TTC549 (cell line): ENCODE results near the gene LPAR1.
"Not testable (repeated sequence)": the region's sequence is repeated elsewhere in the genome, so short reads cannot be mapped to it uniquely, and the experiment has no call there.

Experiments used
- FAIRE-seq: peaks from 2 replicates; lab custom pipeline; 2012; peaks lifted over from hg19 to GRCh38; lab: Jason Lieb, UNC

Gene LPAR1

DNA sequence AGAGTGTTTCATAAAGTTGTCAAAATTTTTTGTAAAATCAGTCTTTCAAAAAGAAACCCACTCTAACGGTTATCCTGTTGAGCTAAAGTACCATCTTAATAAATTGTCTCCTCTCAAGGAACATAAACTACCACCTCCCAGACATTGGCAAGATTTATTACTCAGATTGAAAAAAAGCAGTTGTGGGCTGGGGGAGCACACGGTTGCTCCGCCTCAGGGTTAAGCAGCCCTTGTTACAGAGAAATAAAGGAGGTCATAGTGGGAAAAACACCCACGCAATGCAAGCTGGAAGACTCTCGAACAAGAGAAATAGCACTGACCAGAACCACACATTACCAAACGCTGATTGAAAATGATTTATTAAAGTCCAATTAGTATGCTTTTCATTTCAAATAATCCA, 165.3 kb downstream of the LPAR1 start:
- no peak for FAIRE-seq

DNA sequence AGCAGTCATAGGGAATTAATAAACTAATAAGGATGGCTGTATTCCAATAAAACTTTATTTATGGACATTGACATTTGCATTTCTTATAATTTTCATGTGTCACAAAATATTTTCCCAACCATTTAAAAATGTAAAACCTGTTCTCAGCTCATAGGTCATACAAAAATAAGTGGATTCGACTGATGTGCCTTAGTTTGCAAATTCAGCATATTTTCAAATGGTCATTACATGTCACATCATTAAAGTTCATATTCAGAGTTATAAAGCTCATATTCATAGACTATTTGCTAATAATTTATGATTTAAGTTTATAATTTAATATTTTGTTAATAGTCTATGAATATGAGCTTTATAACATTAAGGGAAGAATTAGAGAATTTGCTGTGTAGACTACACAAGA, 166.5 kb downstream of the LPAR1 start:
- no peak for FAIRE-seq

DNA sequence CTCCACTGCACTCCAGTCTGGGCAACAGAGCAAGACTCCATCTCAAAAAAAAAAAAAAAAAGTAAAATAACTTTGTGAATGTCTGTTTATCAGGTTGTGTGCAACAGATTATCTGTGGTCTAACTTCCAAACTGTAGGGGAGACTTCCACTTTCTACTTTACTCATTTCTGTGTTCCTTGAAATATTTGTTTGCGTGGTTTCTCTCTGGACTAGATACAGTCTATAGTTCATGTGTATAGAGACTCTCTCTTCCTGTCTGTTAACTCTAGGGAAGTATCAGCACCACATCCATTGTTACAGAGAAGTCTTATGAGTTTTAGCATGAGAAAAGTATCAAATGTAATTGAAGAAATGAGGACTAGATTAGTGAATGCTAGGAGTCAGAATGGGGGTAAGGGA, 168.3 kb downstream of the LPAR1 start:
- no peak for FAIRE-seq

DNA sequence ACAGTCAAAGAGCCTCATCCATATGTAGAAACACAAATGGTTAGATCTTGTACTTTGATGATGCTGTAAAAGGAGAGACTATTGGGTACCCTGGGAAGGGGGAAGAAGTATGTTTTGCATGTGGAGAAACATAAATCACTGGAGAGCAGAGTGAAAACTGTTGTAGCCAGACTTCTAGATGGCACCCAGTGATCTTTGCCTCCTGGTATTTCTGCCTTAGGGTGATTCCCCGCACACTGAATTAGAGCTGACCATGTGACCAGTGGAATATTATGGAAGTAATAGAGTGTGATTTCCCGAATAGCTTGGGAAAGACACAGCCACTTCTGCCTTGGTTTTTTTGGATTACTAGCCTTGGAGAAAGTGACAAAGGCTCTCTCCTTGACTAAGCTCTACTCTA, 174.3 kb downstream of the LPAR1 start:
- FAIRE-seq, result no peak

DNA sequence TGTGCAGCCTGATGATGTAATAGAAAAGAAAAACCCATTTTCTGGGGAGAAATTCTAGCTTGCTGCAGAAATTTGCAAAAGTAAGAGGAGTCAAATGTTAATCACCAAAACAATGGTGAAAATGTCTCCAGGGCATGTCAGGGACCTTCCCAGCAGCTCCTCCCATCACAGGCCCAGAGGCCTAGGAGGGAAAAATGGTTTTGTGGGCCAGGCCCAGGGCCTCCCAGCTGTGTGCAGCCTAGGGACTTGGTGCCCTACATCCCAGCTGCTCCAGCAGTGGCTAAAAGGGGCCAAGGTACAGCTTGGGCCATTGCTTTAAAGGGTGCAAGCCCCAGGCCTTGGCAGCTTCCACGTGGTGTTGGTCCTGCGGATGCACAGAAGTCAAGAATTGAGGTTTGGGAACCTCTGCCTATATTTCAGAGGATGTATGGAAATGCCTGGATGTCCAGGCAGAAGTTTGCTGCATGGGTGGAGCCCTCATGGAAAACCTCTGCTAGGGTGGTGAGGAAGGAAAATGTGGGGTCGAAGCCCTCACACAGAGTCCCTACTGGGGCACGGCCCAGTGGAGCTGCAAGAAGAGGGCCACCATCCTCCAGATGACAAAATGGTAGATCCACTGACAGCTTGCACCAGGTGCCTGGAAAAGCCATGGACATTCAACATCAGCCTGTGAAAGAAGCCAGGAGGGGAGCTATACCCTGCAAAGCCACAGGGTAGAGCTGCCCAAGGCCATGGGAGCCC, 176.7 kb downstream of the LPAR1 start:
- not testable (repeated sequence) for FAIRE-seq

DNA sequence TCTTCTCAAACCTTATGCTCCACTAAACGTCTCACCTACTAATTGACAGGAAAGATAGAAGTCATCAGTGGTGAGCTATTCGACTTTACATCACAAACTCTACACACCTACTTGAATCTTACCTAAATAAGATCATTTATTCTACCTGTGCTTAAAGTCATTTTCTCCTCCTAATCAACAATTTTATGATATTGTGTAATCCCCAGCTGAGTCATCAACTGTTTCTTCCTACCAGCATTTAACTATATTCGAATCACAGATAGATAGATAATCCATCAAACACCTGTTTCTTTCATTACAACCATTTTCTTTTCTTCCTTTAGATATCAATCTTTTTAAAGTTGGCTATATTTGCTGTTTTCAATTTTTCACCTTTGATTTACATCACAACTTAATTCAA, 181.5 kb downstream of the LPAR1 start:
- FAIRE-seq, result no peak

DNA sequence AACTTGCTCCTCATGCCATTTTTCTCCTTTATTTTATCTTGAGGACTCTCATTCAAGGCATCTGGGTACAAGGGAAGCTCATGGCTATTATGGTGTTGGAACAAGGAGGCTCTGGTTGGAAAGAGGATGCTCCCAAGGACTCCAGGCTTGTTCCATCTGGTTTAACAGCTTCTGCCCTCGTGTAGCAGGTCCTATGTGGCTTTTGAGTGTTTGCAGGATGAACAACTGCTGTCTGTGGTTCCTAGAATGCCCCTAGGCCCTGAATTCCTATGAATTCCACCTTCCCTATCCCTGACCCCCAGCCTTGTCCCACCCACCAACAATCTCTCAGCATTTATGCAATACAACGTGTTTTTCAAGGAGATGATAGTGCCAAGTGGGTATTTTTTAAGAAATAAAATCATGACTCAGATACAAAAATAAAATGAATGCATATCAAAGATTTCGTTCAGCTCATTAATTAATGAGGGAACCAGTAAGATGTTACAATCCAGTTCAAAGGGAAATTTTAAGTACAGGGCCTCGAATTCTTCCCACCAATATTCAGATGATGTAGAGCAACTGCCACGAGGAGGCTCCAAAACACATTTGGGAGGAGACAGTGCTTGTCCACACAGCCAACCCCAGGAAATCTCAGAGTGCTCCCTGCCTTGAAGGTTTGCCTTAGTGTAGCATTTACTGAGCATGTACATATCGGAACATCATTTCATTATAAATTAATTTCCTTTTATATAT, 187.7 kb downstream of the LPAR1 start:
- FAIRE-seq, result no peak

DNA sequence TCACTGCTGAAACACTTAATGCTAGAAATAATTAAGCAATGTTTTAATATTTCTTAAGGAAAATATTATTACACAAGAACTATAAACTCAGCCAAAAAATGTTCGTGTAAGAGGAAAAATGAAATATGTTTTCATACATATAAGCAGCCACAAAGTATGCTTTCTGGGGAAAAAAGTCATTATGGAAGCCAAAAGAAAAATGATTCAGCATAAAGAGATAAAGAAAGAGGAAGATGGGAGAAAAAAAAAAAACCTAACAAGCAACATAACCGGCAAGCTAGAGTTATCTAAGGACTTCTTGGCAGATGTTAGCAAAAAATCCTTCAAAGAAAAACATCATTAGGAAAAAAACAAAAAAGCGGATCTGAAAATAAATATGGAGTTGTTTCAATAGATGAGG, 190.6 kb downstream of the LPAR1 start:
- no peak for FAIRE-seq

DNA sequence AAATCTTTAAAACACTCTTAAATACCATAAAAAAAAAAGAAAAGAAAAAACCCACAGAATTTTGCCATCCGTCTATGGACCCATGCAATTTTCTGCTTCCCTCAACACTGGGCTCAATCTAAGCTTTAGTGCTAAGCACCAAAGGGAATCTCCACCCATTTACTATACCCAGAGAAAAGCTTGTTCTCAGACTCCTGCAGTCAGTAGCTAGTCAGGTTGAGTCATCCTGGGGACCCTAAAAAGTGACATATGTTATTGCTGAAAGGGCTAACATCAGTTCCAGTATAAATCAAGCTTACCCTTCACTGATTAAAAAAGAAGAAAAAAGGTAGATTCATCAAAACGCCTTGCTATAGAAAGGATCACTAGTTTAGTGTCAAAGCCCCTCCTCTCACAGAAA, 192.1 kb downstream of the LPAR1 start:
- FAIRE-seq, result no peak

DNA sequence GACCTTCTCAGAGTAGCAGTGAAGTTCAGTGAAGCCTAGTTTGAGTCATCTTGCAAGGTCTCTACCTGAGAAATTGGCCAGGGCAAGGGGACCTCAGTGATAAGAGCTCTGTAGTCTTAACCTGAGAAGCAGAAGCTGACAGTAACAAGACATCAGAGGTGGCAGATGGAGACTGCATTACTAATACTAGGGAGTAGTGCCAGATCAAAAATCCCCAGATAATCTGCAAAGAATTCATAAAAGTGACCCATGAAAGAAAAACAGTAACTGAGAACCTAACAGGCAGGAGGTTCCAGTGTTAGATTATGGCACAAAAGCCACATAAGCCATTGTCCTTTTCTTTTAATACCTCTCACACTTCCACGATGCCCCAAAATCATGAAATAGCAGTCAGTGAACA, 194.1 kb downstream of the LPAR1 start:
- FAIRE-seq, result no peak

DNA sequence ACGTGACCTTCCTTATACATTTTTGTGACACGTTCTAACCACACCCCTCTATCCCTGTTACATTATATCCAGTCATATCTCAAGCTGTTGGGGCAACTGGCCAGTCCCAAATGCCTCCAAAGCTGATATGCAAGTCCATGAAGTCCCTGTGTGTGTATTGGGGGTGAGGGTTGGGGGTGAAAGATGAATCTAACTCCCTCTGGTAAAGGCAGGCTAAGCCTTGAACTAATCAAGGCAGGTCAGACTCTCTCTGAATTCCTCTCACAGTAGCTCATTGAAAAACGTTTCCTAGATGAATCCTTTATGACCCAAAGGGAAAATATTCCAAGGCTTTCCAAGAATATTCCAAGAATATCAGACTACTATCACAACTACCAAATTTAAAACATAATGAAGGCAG, 195.3 kb downstream of the LPAR1 start:
- FAIRE-seq, result no peak

DNA sequence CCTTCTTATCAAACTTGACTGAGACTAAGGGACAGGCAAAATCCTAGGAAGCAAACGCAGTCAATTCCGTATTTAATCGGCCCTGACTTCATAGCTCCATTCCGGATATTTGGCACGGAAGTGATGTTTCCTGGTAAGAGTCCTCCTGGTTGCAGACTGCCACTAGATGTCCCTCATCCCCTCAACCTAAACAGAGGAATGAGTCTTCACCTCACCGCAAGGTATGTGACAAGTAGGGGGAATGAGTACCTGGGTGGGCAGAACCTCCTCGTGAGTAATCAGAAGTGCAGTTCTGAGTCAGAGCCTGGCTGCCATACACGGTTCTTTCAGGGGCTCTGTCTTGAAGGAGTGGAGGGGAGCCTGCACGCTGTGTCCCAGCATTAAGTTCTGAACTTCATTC, 196.1 kb downstream of the LPAR1 start:
- no peak for FAIRE-seq

DNA sequence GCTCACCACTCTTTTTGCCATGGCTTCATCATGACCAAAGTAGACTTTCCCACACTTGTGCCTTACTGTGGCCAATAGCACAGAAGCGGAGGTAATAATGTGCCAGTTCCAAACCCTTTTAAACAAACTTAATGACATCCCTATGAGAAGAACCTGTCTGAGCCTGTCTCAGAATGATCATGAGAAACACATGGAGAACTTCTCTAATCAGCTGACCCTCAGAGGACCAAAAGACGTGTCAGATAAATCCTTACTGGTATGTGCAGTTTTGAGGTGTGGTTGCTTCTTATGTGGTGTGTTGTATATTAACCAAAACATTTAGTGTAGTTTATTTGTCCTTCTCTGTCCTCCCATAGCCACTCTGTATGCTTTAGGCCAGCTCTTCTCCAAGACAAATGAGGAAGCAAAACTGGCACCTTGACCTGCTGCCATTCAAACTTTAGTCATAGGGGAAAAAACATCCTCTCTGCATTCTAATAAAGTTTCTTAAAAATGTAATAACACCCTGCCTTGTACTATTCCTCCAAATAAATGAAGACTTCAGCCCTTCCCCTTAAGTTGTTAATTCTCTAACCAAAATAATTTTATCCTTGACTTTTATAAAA, 200.8 kb downstream of the LPAR1 start:
- FAIRE-seq, result no peak

DNA sequence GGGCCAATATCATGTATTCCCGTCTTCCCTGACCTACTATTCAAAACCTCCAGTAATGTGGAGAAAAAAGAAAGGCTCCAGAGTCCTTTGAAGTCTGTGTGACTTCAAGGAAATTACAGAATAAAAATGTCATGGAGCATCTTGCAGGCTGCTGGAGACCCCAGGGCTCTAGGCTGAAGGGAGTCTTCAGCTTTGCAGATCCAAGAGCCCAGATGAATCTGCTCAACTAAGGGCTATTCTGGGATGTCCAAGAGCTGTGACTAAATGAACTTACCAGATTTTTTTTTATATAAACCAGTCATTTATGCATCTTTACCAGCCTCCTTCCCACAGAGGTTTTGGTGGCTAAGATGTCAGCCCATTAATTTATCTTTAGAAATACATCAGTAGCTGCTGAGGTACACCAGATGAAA, 202.4 kb downstream of the LPAR1 start:
- no peak for FAIRE-seq

DNA sequence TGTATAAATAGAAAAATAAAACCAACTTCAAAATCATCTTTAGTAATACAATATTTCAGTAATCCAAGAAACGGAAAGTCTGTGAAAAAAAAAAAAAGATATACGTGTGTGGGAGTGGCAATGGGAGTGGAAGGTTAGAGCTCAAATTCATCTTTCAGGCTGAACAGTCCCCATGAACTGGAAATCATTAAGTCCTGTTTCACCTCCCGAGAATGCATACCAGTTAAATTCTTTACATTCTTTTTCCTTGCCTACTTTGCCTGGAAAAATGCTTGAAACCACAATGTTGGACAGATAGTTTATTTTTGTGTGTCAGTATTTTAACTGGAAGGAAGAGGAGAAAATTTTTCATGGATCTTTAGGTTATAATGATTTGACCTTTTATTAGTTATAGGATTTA, 202.9 kb downstream of the LPAR1 start:
- no peak for FAIRE-seq

DNA sequence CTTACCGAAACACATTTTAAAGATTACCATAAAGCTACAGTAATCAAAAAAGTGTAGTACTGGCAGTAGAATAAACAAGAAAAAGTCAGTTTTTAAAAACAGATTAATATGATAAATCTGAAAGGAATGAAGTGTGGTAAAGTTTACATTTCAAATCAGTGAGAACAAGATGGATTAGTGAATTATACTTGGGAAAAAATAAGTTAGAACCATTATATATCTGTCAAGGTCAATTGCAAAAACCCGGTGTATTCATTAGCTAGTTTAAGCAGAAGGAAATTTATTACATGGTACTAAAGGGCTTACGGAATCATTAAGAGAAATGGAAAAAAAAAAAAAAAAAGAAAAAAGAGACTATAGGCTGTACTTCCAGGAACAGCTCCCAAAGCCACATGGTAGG, 205.3 kb downstream of the LPAR1 start:
- FAIRE-seq, result no peak

DNA sequence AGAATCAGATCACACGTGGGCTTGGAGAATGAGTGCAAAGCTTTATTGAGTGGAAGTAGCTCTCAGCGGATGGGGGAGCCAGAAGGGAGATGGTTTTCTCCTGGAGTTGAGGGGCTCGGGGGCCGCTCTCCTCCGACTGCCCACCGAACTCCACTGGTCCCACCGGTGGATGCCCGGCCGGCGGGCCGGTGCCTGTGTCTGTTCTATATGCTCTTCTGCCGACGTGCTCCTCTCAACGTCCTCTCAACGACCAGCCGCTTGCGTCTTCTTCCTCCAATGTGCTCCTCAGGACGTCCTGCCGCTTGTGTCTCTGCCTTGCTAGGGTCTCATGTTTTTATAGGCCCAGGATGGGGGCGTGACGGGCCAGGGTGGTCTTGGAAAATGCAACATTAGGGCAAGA, 207.8 kb downstream of the LPAR1 start:
- FAIRE-seq, result no peak

DNA sequence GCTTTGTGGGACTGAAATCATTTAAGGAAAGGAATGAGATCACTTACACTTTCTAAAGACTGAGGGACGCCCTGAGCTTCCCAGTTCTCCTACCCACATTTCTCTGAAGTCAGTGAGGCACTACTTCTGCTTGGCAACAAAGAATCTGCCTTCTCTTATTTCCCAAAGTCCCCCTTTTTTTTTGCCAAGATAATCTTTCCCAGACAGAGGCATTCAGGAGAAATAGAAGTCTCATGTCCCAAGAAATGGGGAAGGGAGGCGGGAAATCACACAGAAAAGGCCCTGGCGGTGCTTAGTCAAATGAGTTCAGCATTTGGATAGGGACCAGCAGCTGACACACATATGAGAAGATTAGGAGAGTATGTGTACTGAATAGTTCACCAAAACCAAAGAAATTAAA, 210.0 kb downstream of the LPAR1 start:
- FAIRE-seq, result no peak

DNA sequence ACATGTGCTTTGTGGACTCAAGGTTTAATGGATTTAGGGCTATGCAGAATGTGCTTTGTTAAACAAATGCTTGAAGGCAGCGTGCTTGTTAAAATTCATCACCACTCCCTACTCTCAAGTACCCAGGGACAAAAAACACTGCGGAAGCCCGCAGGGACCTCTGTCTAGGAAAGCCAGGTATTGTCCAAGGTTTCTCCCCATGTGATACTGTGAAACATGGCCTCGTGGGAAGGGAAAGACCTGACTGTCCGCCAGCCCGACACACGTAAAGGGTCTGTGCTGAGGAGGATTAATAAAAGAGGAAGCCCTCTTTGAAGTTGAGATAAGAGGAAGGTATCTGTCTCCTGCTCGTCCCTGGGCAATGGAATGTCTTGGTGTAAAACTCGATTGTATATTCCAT, 211.9 kb downstream of the LPAR1 start:
- FAIRE-seq, result not testable (repeated sequence)

DNA sequence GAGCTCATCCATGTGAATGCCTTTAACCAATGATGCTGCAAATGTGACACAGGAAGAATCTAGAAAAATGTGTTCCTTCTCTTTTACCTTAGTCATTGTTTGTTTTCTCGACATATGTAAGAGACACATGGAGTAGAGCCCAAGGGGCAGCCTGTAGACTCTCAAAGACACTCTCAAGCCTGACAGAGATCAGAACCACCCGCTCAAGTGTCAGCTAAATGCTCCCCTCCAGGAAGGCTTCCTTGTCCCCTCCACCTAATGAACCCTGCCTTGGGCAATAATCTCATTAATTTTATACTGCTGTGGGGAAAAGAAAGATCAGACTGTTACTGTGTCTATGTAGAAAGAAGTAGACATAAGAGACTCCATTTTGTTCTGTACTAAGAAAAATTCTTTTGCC, 212.3 kb downstream of the LPAR1 start:
- FAIRE-seq, result no peak

DNA sequence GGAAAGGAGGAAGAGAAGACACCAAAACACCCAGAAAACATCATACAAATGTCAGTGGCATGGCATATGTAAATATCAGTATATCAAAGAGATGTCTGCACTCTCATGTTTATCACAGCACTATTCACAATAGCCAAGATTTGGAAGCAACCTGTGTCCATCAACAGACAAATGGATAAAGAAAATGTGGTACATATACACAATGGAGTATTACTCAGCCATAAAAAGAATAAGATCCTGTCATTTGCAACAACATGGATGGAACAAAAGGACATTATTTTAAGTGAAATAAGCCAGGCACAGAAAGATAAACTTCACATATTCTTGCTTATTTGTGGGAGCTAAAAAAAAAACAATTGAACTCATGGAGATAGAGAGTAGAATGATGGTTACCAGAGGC, 213.1 kb downstream of the LPAR1 start:
- FAIRE-seq, result not testable (repeated sequence)
